Measurements from ENCODE around the gene INSIG2.

Gene INSIG2

GRCh38 chr2:118098307-118099030, 10.2 kb downstream of the INSIG2 start:
- H3K4me3 ChIP-seq (ENCODE audit: low read depth, low read length) = no peak overlapping the region
- TF ChIP-seq CTCF (IDR thresholded peaks at IDR 0.05; ENCODE audit: borderline replicate concordance, insufficient read depth, low read depth, low read length) = no peak

- H3K4me3 ChIP-seq (ENCODE audit: low read depth, low read length) = no peak overlapping the region
- no peak for TF ChIP-seq CTCF (IDR thresholded peaks at IDR 0.05; ENCODE audit: borderline replicate concordance, insufficient read depth, low read depth, low read length)
These were observed 14.3 kb downstream of the INSIG2 start for GRCh38 chr2:118102433-118103082.

- no peak overlapping the region for H3K4me3 ChIP-seq (ENCODE audit: low read depth, low read length)
These were observed 16.0 kb downstream of the INSIG2 start for GRCh38 chr2:118103951-118104940.

GRCh38 chr2:118105497-118105896, 17.2 kb downstream of the INSIG2 start:
- TF ChIP-seq CTCF (IDR thresholded peaks at IDR 0.05; ENCODE audit: borderline replicate concordance, insufficient read depth, low read depth, low read length) = no peak

More at GRCh38 chr2:118103951-118104940, 16.0 kb downstream of the INSIG2 start:
- no peak for TF ChIP-seq CTCF (IDR thresholded peaks at IDR 0.05; ENCODE audit: borderline replicate concordance, insufficient read depth, low read depth, low read length)

GRCh38 chr2:118106926-118107325, 18.7 kb downstream of the INSIG2 start:
- no peak for TF ChIP-seq CTCF (IDR thresholded peaks at IDR 0.05; ENCODE audit: borderline replicate concordance, insufficient read depth, low read depth, low read length)
- H3K4me3 ChIP-seq (ENCODE audit: low read depth, low read length) = no peak overlapping the region

More at GRCh38 chr2:118105497-118105896, 17.2 kb downstream of the INSIG2 start:
- H3K4me3 ChIP-seq (ENCODE audit: low read depth, low read length) = no peak overlapping the region

- TF ChIP-seq CTCF (IDR thresholded peaks at IDR 0.05; ENCODE audit: borderline replicate concordance, insufficient read depth, low read depth, low read length) = no peak
These were observed 22.0 kb downstream of the INSIG2 start for GRCh38 chr2:118110310-118110709.

More at GRCh38 chr2:118110310-118110709, 22.0 kb downstream of the INSIG2 start:
- no peak overlapping the region for H3K4me3 ChIP-seq (ENCODE audit: low read depth, low read length)
